Measurements from ENCODE around the gene TCOF1.

The TCOF1 gene

GRCh38 chr5:150436141-150436680 is 78.7 kb downstream of the TCOF1 start:
- DNase-seq, result peak; percentile 93 to 95

DNA sequence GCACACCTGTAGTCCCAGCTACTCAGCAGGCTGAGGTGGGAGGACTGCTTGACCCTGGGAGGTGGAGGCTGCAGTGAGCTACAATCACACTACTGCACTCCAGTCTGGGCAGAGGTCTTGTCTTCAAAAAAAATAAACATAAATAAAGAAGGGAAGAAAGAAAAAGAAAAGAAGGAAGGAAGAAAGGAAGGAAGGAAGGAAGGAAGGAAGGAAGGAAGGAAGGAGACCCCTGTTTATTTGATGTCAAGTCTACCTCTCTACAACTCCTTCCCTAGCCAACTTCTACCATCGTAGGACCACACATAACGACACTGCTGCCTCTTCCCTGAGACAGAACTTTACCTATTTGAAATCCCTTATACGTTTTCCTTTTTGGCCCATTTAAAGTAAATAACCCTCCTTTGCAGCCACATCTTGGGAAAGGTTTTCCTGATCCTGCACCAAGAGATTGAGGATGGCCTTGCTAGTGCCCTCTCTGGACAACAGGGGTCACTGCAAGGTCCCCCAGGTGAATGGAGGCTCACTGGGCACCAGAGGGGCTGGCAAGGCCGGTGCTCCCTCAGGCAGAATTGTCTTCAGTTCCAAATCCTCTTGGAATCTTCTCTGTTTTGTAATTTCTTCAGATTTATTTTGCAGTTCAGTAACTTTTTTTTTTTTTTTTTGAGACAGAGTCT is 81.5 kb downstream of the TCOF1 start:
- DNase-seq, result no peak

GRCh38 chr5:150440948-150441812 is 83.7 kb downstream of the TCOF1 start:
- no peak for DNase-seq

GRCh38 chr5:150441813-150442698 is 84.6 kb downstream of the TCOF1 start:
- no peak for DNase-seq

GRCh38 chr5:150442699-150443080 is 85.2 kb downstream of the TCOF1 start:
- DNase-seq, result no peak

GRCh38 chr5:150443242-150444075 is 86.0 kb downstream of the TCOF1 start:
- no peak for DNase-seq

DNA sequence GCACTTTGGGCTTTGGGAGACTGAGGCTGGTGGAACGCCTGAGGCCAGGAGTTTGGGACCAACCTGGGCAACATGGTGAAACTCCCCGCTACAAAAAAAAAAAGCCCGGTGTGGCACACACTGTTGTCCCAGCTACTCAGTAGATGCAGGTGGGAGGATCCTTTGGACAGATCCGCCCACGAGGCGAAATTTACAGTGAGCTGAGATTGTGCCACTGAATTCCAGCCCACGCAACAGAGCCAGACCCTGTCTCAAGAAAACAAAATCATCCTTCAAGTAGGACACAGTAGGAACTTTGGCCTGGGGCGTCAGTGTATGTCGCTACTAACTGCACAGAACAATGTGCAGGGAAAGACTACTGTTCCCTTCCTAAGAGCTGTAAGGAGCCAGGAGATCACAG is 87.3 kb downstream of the TCOF1 start:
- DNase-seq, result no peak

DNA sequence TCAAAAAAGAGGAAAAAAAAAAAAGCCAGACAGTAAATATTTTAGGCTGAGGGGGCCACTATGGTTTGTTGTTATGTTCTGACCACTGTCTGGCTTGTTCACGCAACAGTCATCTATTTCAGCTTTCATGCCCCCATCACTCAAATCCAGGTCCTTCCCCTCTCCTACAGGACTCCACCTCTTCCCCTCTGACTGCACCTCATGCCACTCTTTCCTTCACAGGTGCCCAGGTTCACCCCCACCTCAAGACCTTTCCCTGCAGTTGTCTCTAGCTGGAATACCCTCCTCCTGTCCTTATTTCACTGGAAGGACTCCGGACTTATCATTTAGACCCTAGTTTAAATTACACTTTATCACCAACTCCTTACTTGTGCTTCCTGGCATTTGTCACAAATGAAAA is 88.6 kb downstream of the TCOF1 start:
- no peak for DNase-seq

- DNase-seq, result no peak
Observed at GRCh38 chr5:150446583-150446982, 89.1 kb downstream of the TCOF1 start.

DNA sequence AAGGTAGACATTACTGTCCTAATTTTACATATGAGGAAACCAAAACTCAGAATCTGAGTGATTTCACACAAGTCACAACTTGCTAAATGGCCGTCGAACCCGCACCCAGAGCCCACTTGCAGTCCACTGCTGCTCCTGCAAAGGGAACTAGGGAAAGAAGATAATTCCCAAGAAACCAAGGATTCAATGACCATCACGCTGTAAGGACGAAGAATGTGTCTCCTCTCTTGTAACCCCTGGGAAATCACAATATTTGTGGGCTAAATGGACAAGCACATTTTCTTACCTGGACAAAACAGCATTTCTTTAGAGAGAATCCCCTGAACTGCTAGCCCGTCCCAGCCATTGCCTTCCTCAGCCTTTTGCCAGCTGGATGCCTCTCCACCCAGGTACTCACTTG is 89.7 kb downstream of the TCOF1 start:
- DNase-seq, result no peak

DNA sequence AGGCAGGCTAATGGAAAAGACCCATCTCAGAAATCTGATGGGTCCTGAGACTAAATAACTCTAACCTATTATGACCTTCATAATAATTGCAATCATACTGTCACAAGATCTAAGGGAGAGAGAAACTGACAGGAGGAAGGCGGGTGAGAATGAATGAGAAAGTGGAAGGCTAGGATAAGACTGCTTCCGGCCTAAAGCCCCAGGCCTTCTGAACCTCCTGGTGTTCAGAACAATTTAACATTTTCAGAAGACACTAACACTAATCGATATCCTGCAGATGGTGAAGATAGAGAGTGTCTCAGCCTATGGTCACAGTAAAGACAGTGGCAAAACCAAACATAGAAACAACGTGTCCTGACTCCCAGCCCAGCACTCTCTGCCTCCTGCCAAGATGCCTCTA is 90.8 kb downstream of the TCOF1 start:
- no peak for DNase-seq

GRCh38 chr5:150448952-150449516 is 91.5 kb downstream of the TCOF1 start:
- no peak for DNase-seq

Measured in activated CD4-positive, alpha-beta T cell treated with anti-CD3 and anti-CD28 coated beads, Interleukin-2, amount 50 U/mL, for 48 hours (primary cell).